DMS 273 (cell line): Measurements from ENCODE around the gene MORC2.

ENCODE experiments used
- DNase-seq: peaks from one replicate; lab custom pipeline; 2025; ENCODE audit not compliant: unreplicated experiment; lab: John Stamatoyannopoulos, UW

The MORC2 gene

GRCh38 chr22:30889996-30890480, 78.5 kb downstream of the MORC2 start:
- no peak for DNase-seq

GRCh38 chr22:30889268-30889995, 79.1 kb downstream of the MORC2 start:
- no peak for DNase-seq

- no peak for DNase-seq
Observed at GRCh38 chr22:30887861-30888260, 80.7 kb downstream of the MORC2 start.

GRCh38 chr22:30887453-30887852, 81.1 kb downstream of the MORC2 start:
- no peak for DNase-seq

- DNase-seq: no peak
Observed at GRCh38 chr22:30885591-30885990, 83.0 kb downstream of the MORC2 start.

GRCh38 chr22:30885001-30885366, 83.6 kb downstream of the MORC2 start:
- no peak for DNase-seq

- DNase-seq: no peak
Observed at GRCh38 chr22:30884211-30885000, 84.2 kb downstream of the MORC2 start.

- DNase-seq: no peak
Observed at GRCh38 chr22:30883586-30884145, 84.9 kb downstream of the MORC2 start.

GRCh38 chr22:30882974-30883533, 85.5 kb downstream of the MORC2 start:
- no peak for DNase-seq

GRCh38 chr22:30882184-30882717, 86.3 kb downstream of the MORC2 start:
- no peak for DNase-seq

- DNase-seq: no peak
Observed at GRCh38 chr22:30881361-30882183, 87.0 kb downstream of the MORC2 start.

GRCh38 chr22:30880847-30881246, 87.7 kb downstream of the MORC2 start:
- no peak for DNase-seq

GRCh38 chr22:30880181-30880601, 88.4 kb downstream of the MORC2 start:
- DNase-seq: no peak

- DNase-seq: no peak
Observed at GRCh38 chr22:30879415-30879797, 89.2 kb downstream of the MORC2 start.

GRCh38 chr22:30878516-30879414, 89.8 kb downstream of the MORC2 start:
- DNase-seq: peak; percentile 62

GRCh38 chr22:30877662-30878515, 90.7 kb downstream of the MORC2 start:
- DNase-seq: no peak

- peak; percentile 54 for DNase-seq
Observed at GRCh38 chr22:30876915-30877553, 91.5 kb downstream of the MORC2 start.

GRCh38 chr22:30876221-30876751, 92.3 kb downstream of the MORC2 start:
- no peak for DNase-seq
